ENCODE results near the gene AUNIP.
"Not testable (repeated sequence)": the region's sequence is repeated elsewhere in the genome, so short reads cannot be mapped to it uniquely, and the experiment has no call there.

AUNIP gene

GRCh38 chr1:25864434-25864833, 5.2 kb upstream of the AUNIP start:
- DNase-seq (ENCODE audit: low read depth in 2 of 2), result no peak

GRCh38 chr1:25863486-25864262, 4.4 kb upstream of the AUNIP start:
- DNase-seq (ENCODE audit: low read depth in 2 of 2), result no peak

GRCh38 chr1:25862785-25863485, 3.7 kb upstream of the AUNIP start:
- no peak for DNase-seq (ENCODE audit: low read depth in 2 of 2)

GRCh38 chr1:25861316-25862286, 2.3 kb upstream of the AUNIP start:
- DNase-seq (ENCODE audit: low read depth in 2 of 2), result no peak

GRCh38 chr1:25858494-25858893, 763 bp downstream of the AUNIP start:
- DNase-seq (ENCODE audit: low read depth in 2 of 2), result no peak

GRCh38 chr1:25856856-25857255, 2.4 kb downstream of the AUNIP start:
- no peak for DNase-seq (ENCODE audit: low read depth in 2 of 2)

- no peak for DNase-seq (ENCODE audit: low read depth in 2 of 2)
Observed at GRCh38 chr1:25854554-25854953, 4.7 kb downstream of the AUNIP start.

- DNase-seq (ENCODE audit: low read depth in 2 of 2), result no peak
Observed at GRCh38 chr1:25848531-25848930, 10.7 kb downstream of the AUNIP start.

GRCh38 chr1:25847929-25848328, 11.3 kb downstream of the AUNIP start:
- no peak for DNase-seq (ENCODE audit: low read depth in 2 of 2)

GRCh38 chr1:25845664-25846063, 13.6 kb downstream of the AUNIP start:
- DNase-seq (ENCODE audit: low read depth in 2 of 2), result no peak

GRCh38 chr1:25844536-25845337, 14.5 kb downstream of the AUNIP start:
- DNase-seq (ENCODE audit: low read depth in 2 of 2), result no peak

GRCh38 chr1:25843483-25843882, 15.8 kb downstream of the AUNIP start:
- DNase-seq (ENCODE audit: low read depth in 2 of 2), result no peak

- DNase-seq (ENCODE audit: low read depth in 2 of 2), result not testable (repeated sequence)
Observed at GRCh38 chr1:25839808-25840207, 19.4 kb downstream of the AUNIP start.

- DNase-seq (ENCODE audit: low read depth in 2 of 2), result no peak
Observed at GRCh38 chr1:25837262-25837875, 21.9 kb downstream of the AUNIP start.

- DNase-seq (ENCODE audit: low read depth in 2 of 2), result no peak
Observed at GRCh38 chr1:25836695-25837094, 22.6 kb downstream of the AUNIP start.

GRCh38 chr1:25834894-25835293, 24.4 kb downstream of the AUNIP start:
- DNase-seq (ENCODE audit: low read depth in 2 of 2), result no peak

GRCh38 chr1:25833158-25833557, 26.1 kb downstream of the AUNIP start:
- DNase-seq (ENCODE audit: low read depth in 2 of 2), result no peak

GRCh38 chr1:25832336-25833037, 26.8 kb downstream of the AUNIP start:
- DNase-seq (ENCODE audit: low read depth in 2 of 2), result no peak

- no peak for DNase-seq (ENCODE audit: low read depth in 2 of 2)
Observed at GRCh38 chr1:25831569-25832196, 27.6 kb downstream of the AUNIP start.

GRCh38 chr1:25829046-25829445, 30.2 kb downstream of the AUNIP start:
- DNase-seq (ENCODE audit: low read depth in 2 of 2), result no peak

All from stimulated activated CD8-positive, alpha-beta memory T cell treated with anti-CD3 and anti-CD28 coated beads, Interleukin-15, amount 100 ng/mL, for 4 hours (primary cell).